Epithelial cell of esophagus (primary cell): ENCODE results near the gene FKBP2.

Experiments
- DNase-seq: peaks from one replicate; pipeline ENCODE4 v3.0.0; 2010; ENCODE audit warnings: low read depth
- H3K4me3 ChIP-seq: 2 replicates; pipeline ENCODE4 v1.5.1; 2011; ENCODE audit warnings: mild to moderate bottlenecking, low read length, control low read depth
- CTCF ChIP-seq: IDR thresholded peaks from 2 replicates; pipeline ENCODE4 v1.5.1; 2011; ENCODE audit warnings: low read depth, mild to moderate bottlenecking, low read length, control low read depth, inconsistent platforms; ENCODE audit not compliant: insufficient read depth; ENCODE audit errors: missing control alignments

The FKBP2 gene

DNA sequence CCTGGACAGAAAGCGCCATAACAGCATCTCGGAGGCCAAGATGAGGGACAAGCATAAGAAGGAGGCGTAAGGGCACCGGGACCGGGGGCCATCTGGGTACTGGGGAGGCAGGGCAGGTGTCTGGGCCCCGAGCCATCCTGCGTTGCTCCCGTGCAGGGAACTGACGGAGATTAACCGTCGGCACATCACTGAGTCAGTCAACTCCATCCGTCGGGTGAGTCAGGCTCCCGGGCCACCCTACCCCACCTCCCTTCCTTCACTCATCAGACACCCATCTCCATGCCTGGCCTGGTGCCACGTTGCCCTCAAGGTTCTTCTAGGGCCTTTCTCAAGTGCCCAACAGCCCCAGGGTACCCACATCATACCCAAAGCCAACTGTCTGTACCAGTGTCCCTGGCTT is 25.4 kb downstream of the FKBP2 start:
- H3K4me3 ChIP-seq, result no peak overlapping the region
- DNase-seq, result peak; percentile 78
- no peak for TF ChIP-seq CTCF

- no peak for DNase-seq
- H3K4me3 ChIP-seq, result no peak overlapping the region
- no peak for TF ChIP-seq CTCF
Observed at GRCh38 chr11:64267207-64267945, 26.5 kb downstream of the FKBP2 start.

GRCh38 chr11:64268025-64268892 is 27.4 kb downstream of the FKBP2 start:
- peak; percentile 40 for DNase-seq
- no peak overlapping the region for H3K4me3 ChIP-seq
- TF ChIP-seq CTCF, result no peak

GRCh38 chr11:64268893-64269539 is 28.1 kb downstream of the FKBP2 start:
- H3K4me3 ChIP-seq, result peak overlapping the region; percentile 59
- no peak for TF ChIP-seq CTCF
- peak; percentile 35 for DNase-seq

DNA sequence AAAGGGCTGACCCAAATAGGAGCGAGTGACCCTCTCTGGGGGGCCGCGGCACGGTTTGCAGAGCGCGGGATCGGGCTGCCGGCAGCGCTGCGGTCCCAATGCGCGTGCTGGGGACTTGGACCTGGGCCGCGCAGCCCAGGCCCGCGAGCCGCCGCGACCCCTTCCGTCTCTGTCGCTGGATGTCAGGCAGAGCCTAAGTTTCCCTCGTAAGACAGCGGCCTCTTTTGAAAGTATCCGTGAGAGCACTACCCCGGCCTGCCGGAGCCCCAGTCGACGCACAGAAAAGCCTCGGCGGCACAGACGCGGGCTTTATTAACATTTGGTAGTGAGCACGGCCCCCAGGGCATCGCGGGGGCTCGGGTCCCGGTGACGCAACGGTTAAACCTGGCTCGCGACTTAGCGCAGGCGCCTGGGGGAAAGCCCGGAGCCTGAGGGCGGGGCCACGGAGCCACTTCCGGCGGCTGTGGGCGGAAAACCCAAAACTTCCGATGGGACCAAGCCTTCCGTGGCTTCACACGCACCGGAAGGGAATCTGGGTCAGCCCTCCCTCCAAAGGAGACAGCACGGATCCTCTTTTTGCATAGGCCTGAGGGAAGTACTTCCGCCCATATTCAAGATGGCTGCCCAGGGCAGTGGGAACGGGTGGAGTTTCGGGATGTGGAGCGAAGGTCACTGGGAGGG is 28.8 kb downstream of the FKBP2 start:
- peak overlapping the region; percentile 59 for H3K4me3 ChIP-seq
- DNase-seq, result peak; percentile 100
- peak; percentile 2 for TF ChIP-seq CTCF

DNA sequence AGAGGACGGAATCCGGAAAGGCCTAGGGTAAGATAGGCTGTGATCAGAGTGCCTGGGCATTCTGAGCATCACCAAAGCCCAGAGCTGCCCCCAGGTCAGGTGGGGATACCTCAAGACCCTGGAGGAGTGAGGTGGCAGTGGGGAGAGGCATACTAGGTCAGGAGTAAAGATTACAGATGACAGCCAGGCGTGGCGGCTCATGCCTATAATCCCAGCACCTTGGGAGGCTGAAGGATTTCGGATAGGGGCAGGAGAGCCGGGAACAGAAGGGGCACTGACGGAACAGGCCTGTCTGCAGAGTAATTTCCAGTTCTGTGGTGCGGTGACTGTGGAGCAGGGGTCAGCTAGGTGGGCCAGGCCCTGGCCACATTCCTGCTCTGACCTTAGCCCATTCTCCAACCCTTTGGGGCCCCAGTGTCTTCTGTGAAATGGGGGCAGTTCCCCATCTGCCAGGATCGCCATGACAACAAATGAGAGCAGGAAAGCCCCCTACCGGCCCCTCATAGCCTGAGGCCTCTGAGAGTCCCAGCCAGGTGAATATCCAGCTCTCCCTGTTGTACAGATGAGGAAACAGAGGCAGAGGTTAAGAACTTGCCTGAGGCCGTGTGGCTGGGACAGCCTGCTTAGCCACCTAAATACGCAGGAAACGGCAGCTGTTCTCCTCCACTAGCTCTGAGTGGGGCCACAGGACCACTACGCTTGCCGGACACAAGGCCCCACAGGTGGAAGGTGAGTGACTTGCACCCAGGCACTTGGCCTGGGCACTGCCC is 34.3 kb downstream of the FKBP2 start:
- no peak for DNase-seq
- TF ChIP-seq CTCF, result no peak
- no peak overlapping the region for H3K4me3 ChIP-seq
